Measurements from ENCODE around the gene CYB5R2. TPM values are rescaled to one million over a fixed set of nuclear protein-coding genes. Genes with fewer than 3 reads are reported as not detected.

Gene CYB5R2
- total RNA-seq, 1 experiment from 2014 or later = 16.7 TPM

DNA sequence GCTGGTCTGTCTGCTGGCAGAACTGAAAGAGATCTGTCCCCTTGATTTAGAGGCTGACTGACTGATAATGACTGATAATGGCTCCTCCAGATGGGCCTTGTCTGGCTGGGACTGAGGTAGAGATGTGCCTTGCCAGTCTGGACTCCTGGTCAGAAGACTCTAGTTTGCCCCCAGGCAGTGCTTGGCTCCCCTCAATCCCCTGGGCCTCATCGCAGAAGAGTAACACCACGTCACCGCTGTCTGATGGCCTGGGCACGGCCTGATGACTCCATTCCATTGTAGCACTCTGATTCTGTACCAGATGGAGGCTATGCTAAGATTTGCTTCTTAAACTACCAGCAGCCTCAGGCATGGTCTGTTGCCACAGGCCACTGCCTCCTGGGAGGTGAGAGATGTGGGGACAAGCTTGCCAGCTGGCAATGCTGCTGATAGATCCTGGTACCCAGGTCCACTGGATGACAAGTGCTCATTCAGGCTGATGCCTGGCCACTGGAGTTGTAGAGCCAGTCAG is 19.1 kb downstream of the CYB5R2 start:
- POLR2A ChIA-PET (ENCODE audit: unreplicated experiment) = no interaction called here
- intact Hi-C loops (cut with micrococcal nuclease; ENCODE audit: unreplicated experiment) = no loop called here

DNA sequence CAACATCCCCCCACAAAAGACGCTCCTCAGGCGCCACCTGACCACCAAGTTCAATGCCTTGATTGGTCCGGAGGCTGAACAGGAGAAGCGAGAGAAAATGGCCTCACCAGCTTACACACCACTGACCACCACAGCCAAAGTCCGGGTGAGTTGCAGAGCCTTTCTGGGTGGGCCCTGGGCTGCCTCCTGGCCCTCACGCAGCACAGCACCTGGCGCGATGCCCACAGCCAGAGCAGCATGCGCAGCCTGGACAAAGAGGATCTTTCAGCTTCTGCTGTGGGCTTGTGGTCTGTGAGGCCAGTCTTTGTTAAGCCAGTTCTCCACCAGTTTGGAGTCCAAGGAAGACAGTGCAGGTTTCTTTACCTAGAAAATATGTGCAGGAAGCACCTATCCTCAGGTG is 21.6 kb downstream of the CYB5R2 start:
- intact Hi-C loops (cut with micrococcal nuclease; ENCODE audit: unreplicated experiment) = no loop called here
- POLR2A ChIA-PET (ENCODE audit: unreplicated experiment) = no interaction called here

More for the DNA sequence above, 19.1 kb downstream of the CYB5R2 start:
- H3K79me2 ChIP-seq (ENCODE audit: low read depth) = no peaks in the 10 kb centered on the region
- no peaks in the 10 kb centered on the region for H3K9me2 ChIP-seq (ENCODE audit: insufficient read depth)
- no peaks in the 10 kb centered on the region for H3K9me3 ChIP-seq (ENCODE audit: insufficient read depth, low read depth)
- no peak overlapping the region for H3K4me3 ChIP-seq
- no peak overlapping the region for H3K4me2 ChIP-seq
- no TSS peak for BruUV-seq (replicated peaks)
- DNase-seq = no peak
- no peak for TF ChIP-seq EZH2 (IDR thresholded peaks at IDR 0.05; ENCODE audit: low read depth)
- TF ChIP-seq, protein P1, sequence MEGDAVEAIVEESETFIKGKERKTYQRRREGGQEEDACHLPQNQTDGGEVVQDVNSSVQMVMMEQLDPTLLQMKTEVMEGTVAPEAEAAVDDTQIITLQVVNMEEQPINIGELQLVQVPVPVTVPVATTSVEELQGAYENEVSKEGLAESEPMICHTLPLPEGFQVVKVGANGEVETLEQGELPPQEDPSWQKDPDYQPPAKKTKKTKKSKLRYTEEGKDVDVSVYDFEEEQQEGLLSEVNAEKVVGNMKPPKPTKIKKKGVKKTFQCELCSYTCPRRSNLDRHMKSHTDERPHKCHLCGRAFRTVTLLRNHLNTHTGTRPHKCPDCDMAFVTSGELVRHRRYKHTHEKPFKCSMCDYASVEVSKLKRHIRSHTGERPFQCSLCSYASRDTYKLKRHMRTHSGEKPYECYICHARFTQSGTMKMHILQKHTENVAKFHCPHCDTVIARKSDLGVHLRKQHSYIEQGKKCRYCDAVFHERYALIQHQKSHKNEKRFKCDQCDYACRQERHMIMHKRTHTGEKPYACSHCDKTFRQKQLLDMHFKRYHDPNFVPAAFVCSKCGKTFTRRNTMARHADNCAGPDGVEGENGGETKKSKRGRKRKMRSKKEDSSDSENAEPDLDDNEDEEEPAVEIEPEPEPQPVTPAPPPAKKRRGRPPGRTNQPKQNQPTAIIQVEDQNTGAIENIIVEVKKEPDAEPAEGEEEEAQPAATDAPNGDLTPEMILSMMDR (conservative IDR thresholded peaks at IDR 0.05) = no peak
- CTCF ChIA-PET = no interaction called here
- no peaks in the 10 kb centered on the region for H3K4me1 ChIP-seq (replicated peaks; ENCODE audit: insufficient read depth)
- no peaks in the 10 kb centered on the region for H3K27me3 ChIP-seq (ENCODE audit: insufficient read depth, low read depth)
- no peaks in the 10 kb centered on the region for H3K36me3 ChIP-seq (ENCODE audit: low read depth)
- no peaks in the 10 kb centered on the region for H3F3A ChIP-seq (ENCODE audit: insufficient read depth, low read depth)
- H4K20me1 ChIP-seq (ENCODE audit: insufficient read depth) = no peaks in the 10 kb centered on the region
- H3K27ac ChIP-seq = no peak overlapping the region
- no peak overlapping the region for H2AFZ ChIP-seq

DNA sequence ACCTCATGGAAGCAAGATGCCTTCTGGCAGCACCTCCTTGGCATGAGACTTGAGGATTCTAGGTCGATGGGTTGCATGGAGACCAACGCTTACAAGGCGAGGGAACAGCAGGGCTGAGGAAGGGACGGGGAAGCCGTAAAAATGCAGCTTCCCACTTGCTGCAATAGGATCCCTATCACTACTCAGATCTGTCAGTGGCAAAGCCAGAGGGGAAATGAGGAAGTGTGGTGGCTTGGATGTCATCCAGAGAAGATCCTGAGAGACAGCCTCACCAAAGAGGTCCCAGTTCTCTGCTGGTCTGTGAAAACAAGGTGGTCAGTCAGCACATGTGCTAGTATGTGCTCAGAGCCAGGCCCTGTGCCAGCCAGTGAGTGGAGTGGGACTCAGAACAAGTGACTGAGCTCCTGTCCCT is 22.2 kb downstream of the CYB5R2 start:
- DNase-seq = no peak
- Histone ChIP-seq H3K36me3 (ENCODE audit: low read depth) (no peaks in the 10 kb centered on the region), H3K4me3 (no peak overlapping the region), H2AFZ (no peak overlapping the region), H3K27me3 (ENCODE audit: insufficient read depth, low read depth) (no peaks in the 10 kb centered on the region), H3K9me3 (ENCODE audit: insufficient read depth, low read depth) (no peaks in the 10 kb centered on the region), H3K4me1 (replicated peaks; ENCODE audit: insufficient read depth) (no peaks in the 10 kb centered on the region), H3K9me2 (ENCODE audit: insufficient read depth) (no peaks in the 10 kb centered on the region), H3K27ac (no peak overlapping the region), H3F3A (ENCODE audit: insufficient read depth, low read depth) (no peaks in the 10 kb centered on the region), H4K20me1 (ENCODE audit: insufficient read depth) (no peaks in the 10 kb centered on the region), H3K79me2 (ENCODE audit: low read depth) (no peaks in the 10 kb centered on the region), H3K4me2 (no peak overlapping the region)
- BruUV-seq (replicated peaks) = no TSS peak
- intact Hi-C loops (cut with micrococcal nuclease; ENCODE audit: unreplicated experiment) = no loop called here
- TF ChIP-seq, protein P1 (conservative IDR thresholded peaks at IDR 0.05) = no peak
- TF ChIP-seq EZH2 (IDR thresholded peaks at IDR 0.05; ENCODE audit: low read depth) = no peak
- ChIA-PET POLR2A (ENCODE audit: unreplicated experiment) (no interaction called here), CTCF (no interaction called here)

More for the DNA sequence above, 21.6 kb downstream of the CYB5R2 start:
- no peaks in the 10 kb centered on the region for H3F3A ChIP-seq (ENCODE audit: insufficient read depth, low read depth)
- H4K20me1 ChIP-seq (ENCODE audit: insufficient read depth) = no peaks in the 10 kb centered on the region
- no peaks in the 10 kb centered on the region for H3K9me2 ChIP-seq (ENCODE audit: insufficient read depth)
- no peaks in the 10 kb centered on the region for H3K79me2 ChIP-seq (ENCODE audit: low read depth)
- TF ChIP-seq EZH2 (IDR thresholded peaks at IDR 0.05; ENCODE audit: low read depth) = no peak
- TF ChIP-seq, protein P1 (conservative IDR thresholded peaks at IDR 0.05) = no peak
- H3K4me1 ChIP-seq (replicated peaks; ENCODE audit: insufficient read depth) = no peaks in the 10 kb centered on the region
- no peaks in the 10 kb centered on the region for H3K9me3 ChIP-seq (ENCODE audit: insufficient read depth, low read depth)
- BruUV-seq (replicated peaks) = no TSS peak
- H3K4me2 ChIP-seq = no peak overlapping the region
- H2AFZ ChIP-seq = no peak overlapping the region
- H3K27me3 ChIP-seq (ENCODE audit: insufficient read depth, low read depth) = no peaks in the 10 kb centered on the region
- DNase-seq = no peak
- H3K27ac ChIP-seq = no peak overlapping the region
- CTCF ChIA-PET = no interaction called here
- no peaks in the 10 kb centered on the region for H3K36me3 ChIP-seq (ENCODE audit: low read depth)
- no peak overlapping the region for H3K4me3 ChIP-seq

All from PC-9 (cell line).